Adrenal gland (tissue), 12 donors: Measurements from ENCODE around the gene INHBB. TPM values are rescaled to one million over a fixed set of nuclear protein-coding genes. Genes with fewer than 3 reads are reported as not detected.

ENCODE experiments used
- DNase-seq, 7 donors: peaks; one replicate each; pipeline ENCODE4 v3.0.0-alpha.2; 2019 to 2020
- H3K27ac ChIP-seq, 5 donors: fragments of 200-600 bp; sonication (generic) in 4 of 5; 1 replicate in 3 of 5; 2 replicates in 2 of 5; pipeline versions ENCODE4 v1.5.1 to v1.8.0; 2016 to 2020; ENCODE audit warnings: mild to moderate bottlenecking in 1 of 5
- H3K27me3 ChIP-seq: fragments of 200-600 bp; 2 replicates; pipeline ENCODE4 v1.8.0; 2021
- H3K36me3 ChIP-seq, 2 donors: fragments of 200-600 bp; replicated peaks in 1 of 2; 1 replicate in 1 of 2; 2 replicates in 1 of 2; pipeline versions ENCODE4 v1.5.1 to v1.8.0; 2018 to 2022
- H3K4me1 ChIP-seq, 2 donors: fragments of 200-600 bp; replicated peaks in 1 of 2; 1 replicate in 1 of 2; 2 replicates in 1 of 2; pipeline versions ENCODE4 v1.5.1 to v1.8.0; 2018 to 2021
- H3K4me3 ChIP-seq, 4 donors: fragments of 200-600 bp; sonication (generic) in 3 of 4; one replicate each; pipeline ENCODE4 v1.5.1; 2016 to 2018
- H3K9me3 ChIP-seq, 3 donors: fragments of 200-600 bp; sonication (generic) in 1 of 3; replicated peaks in 1 of 3; 1 replicate in 2 of 3; 2 replicates in 1 of 3; pipeline versions ENCODE4 v1.5.1 to v1.8.0; 2016 to 2021
- CTCF ChIP-seq, 6 experiments: fragments of 450-650 bp in 4 of 6; fragments of 200-600 bp in 2 of 6; sonication (generic) in 1 of 6; IDR thresholded peaks; 1 replicate in 5 of 6; 2 replicates in 1 of 6; pipeline versions ENCODE4 v1.5.1 to v1.8.0; 2016 to 2021; ENCODE audit warnings: antibody characterized with exemption in 6 of 6, mild to moderate bottlenecking in 2 of 6, moderate library complexity in 1 of 6
- POLR2A ChIP-seq, 2 donors: fragments of 450-650 bp; IDR thresholded peaks; one replicate each; pipeline ENCODE4 v1.6.1; 2017; ENCODE audit warnings: antibody characterized with exemption in 2 of 2, mild to moderate bottlenecking in 2 of 2, moderate library complexity in 1 of 2
- WGBS, 4 donors: extraction: QIAGEN DNeasy Blood & Tissue Kit in 2 of 4; methylation state at CpG; one replicate each; pipeline versions ENCODE4 v1.1.5 to v1.1.7; 2013 to 2017; 5-methylcytosine and 5-hydroxymethylcytosine counted together
- intact Hi-C, 2 donors: fragments of 100-400 bp; cut with DNase I; formaldehyde crosslinking; loops; one replicate each; pipeline versions ENCODE4 v1.14.1 to v1.15.0; 2022 to 2023
- polyA plus RNA-seq, 3 donors: library from polyadenylated mRNA; stranded (reverse); fragments of 200-250 nt in 2 of 3; fragments of 350-450 nt in 1 of 3; fragmentation: Illumina TruSeq in 1 of 3; extraction: RNeasy Lipid Tissue Mini Kit (QIAGEN cat#74804) in 1 of 3; gene quantifications; one replicate each; pipeline ENCODE4 v1.2.3, GENCODE V29; 2013 to 2014
- total RNA-seq, 9 donors: library from RNA; depleted of rRNA in 4 of 9; stranded (reverse); fragments of >200 nt in 4 of 9; fragments of 120-200 nt in 1 of 9; fragmentation: NEBNext Ultra II Directional in 1 of 9; extraction: Animal tissue kit (Norgen Biotek cat#: 25700) in 1 of 9; gene quantifications; one replicate each; pipeline versions ENCODE4 v1.1.0 to v1.2.4, GENCODE V29; 2013 to 2023
- donor health status: healthy with polysubstance abuse.
- donor health status: Bipolar disorder and iron deficiency.
- donor health status: DM: yes; HTN: yes; CAD: no.
- donor health status: DM: no; HTN: no; CAD: no.
- donor health status: DM: no; HTN: no; CAD: no.
- donor health status: DM: yes; HTN: yes; CAD: no.

INHBB gene
- total and polyA plus RNA-seq, 12 donors: 0.28 to 9.1 (median 6.8) TPM

GRCh38 chr2:120391911-120392665, 46.2 kb downstream of the INHBB start:
- no peak overlapping the region for H3K4me3 ChIP-seq
- no peak overlapping the region for H3K27ac ChIP-seq
- no peaks in the 10 kb centered on the region for H3K9me3 ChIP-seq
- no peaks in the 10 kb centered on the region for H3K27me3 ChIP-seq
- H3K4me1 ChIP-seq: no peaks in the 10 kb centered on the region
- 83 to 94% (median 92%) methylated on average over 15 to 16 of the region's 16 CpGs for WGBS, 4 donors
- intact Hi-C loops: no loop called here
- H3K36me3 ChIP-seq: no peaks in the 10 kb centered on the region
- peak in 2 of 7 donors; percentile 4 to 24 for DNase-seq
- TF ChIP-seq POLR2A (IDR thresholded peaks at IDR 0.05) (no peak), CTCF (IDR thresholded peaks at IDR 0.05) (no peak)

GRCh38 chr2:120392923-120393322, 47.0 kb downstream of the INHBB start:
- 89 to 92% (median 91%) methylated on average over 1 of the region's 1 CpG for WGBS, 4 donors
- H3K9me3 ChIP-seq: no peaks in the 10 kb centered on the region
- no peak for DNase-seq
- H3K4me1 ChIP-seq: no peaks in the 10 kb centered on the region
- no peak overlapping the region for H3K27ac ChIP-seq
- no peaks in the 10 kb centered on the region for H3K36me3 ChIP-seq
- no peak overlapping the region for H3K4me3 ChIP-seq
- intact Hi-C loops: no loop called here
- no peak for TF ChIP-seq CTCF (IDR thresholded peaks at IDR 0.05)
- TF ChIP-seq POLR2A (IDR thresholded peaks at IDR 0.05): no peak
- no peaks in the 10 kb centered on the region for H3K27me3 ChIP-seq

GRCh38 chr2:120393456-120393855, 47.5 kb downstream of the INHBB start:
- DNase-seq: peak in 1 of 7 donors; percentile 41
- intact Hi-C loops: no loop called here
- WGBS, 4 donors: 86 to 93% (median 90%) methylated on average over 5 of the region's 5 CpGs

GRCh38 chr2:120394764-120395163, 48.8 kb downstream of the INHBB start:
- peak in 2 of 7 donors; percentile 9 to 31 for DNase-seq
- no peak overlapping the region for H3K27ac ChIP-seq
- WGBS, 4 donors: 90 to 95% (median 93%) methylated on average over 8 of the region's 8 CpGs

More at GRCh38 chr2:120393456-120393855, 47.5 kb downstream of the INHBB start:
- H3K36me3 ChIP-seq: no peaks in the 10 kb centered on the region
- no peaks in the 10 kb centered on the region for H3K4me1 ChIP-seq
- no peak overlapping the region for H3K27ac ChIP-seq
- no peaks in the 10 kb centered on the region for H3K9me3 ChIP-seq
- no peak for TF ChIP-seq POLR2A (IDR thresholded peaks at IDR 0.05)
- no peak for TF ChIP-seq CTCF (IDR thresholded peaks at IDR 0.05)
- no peak overlapping the region for H3K4me3 ChIP-seq
- H3K27me3 ChIP-seq: no peaks in the 10 kb centered on the region

More at GRCh38 chr2:120394764-120395163, 48.8 kb downstream of the INHBB start:
- Histone ChIP-seq H3K4me1 (no peaks in the 10 kb centered on the region), H3K4me3 (no peak overlapping the region), H3K9me3 (no peaks in the 10 kb centered on the region), H3K36me3 (no peaks in the 10 kb centered on the region), H3K27me3 (no peaks in the 10 kb centered on the region)
- intact Hi-C loops: no loop called here
- no peak for TF ChIP-seq CTCF (IDR thresholded peaks at IDR 0.05)
- TF ChIP-seq POLR2A (IDR thresholded peaks at IDR 0.05): no peak
